GM15510 (cell line): ENCODE measurements around the gene ISL2.

Experiments used
- POLR2A ChIP-seq: IDR thresholded peaks from 3 replicates; pipeline ENCODE4 v1.6.1; 2011; ENCODE audit warnings: borderline replicate concordance; ENCODE audit not compliant: insufficient read length; ENCODE audit errors: extremely low read depth

Gene ISL2

DNA sequence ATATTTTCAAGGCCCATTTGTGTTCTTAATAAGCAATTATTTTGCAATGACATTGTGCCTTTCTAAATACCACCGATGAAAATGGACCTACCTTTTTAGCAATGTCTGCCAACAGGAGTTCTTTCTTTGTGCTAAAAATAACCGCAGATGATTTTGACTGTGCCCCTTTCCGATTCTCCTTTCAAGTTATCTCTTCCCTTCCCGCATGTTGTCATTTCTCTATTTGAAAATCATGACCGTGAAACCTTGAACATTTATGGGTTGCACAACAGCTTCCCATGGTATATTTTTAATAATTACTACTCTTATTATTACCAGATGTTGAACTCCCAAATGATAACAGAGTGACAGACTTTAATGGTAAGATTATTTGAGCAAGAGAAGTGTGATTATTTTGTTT is 15.0 kb upstream of the ISL2 start:
- TF ChIP-seq POLR2A = no peak

DNA sequence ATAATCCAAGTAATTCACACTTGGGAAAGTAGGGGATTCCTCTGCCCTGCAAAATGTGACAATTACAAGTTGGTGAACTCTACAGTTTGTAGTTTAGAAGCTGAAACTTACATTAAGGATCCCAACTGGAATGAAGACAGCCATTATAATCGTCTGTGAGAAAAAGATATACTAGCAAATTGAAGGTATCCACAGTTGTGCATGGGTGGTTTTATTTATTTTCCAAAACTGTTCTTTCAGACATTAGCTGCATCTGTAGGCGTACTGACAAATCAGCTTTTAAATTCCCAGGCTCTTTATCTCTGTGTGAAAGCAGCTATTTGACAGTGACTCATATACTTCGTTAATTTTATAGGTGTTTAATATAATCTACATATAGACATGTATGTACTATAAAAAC is 12.5 kb upstream of the ISL2 start:
- no peak for TF ChIP-seq POLR2A

DNA sequence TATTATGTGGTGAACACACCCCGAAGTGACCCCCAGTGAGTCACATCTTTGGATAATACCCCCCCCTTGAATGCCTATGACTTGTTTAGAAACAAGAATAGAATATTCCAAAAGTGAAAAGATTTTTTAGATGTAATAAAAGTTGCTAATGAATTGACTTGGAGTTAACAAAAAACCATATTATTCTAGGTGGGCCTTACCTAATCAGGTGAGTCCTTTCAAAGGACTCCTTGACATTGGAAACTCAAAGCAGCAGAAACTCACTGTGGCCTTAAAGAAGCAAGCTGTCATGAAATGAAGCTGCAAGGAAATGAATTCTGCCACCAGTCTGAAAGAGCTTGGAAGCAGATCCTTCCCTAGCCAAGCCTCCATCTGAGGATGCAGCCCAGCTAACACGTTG is 10.9 kb upstream of the ISL2 start:
- no peak for TF ChIP-seq POLR2A

DNA sequence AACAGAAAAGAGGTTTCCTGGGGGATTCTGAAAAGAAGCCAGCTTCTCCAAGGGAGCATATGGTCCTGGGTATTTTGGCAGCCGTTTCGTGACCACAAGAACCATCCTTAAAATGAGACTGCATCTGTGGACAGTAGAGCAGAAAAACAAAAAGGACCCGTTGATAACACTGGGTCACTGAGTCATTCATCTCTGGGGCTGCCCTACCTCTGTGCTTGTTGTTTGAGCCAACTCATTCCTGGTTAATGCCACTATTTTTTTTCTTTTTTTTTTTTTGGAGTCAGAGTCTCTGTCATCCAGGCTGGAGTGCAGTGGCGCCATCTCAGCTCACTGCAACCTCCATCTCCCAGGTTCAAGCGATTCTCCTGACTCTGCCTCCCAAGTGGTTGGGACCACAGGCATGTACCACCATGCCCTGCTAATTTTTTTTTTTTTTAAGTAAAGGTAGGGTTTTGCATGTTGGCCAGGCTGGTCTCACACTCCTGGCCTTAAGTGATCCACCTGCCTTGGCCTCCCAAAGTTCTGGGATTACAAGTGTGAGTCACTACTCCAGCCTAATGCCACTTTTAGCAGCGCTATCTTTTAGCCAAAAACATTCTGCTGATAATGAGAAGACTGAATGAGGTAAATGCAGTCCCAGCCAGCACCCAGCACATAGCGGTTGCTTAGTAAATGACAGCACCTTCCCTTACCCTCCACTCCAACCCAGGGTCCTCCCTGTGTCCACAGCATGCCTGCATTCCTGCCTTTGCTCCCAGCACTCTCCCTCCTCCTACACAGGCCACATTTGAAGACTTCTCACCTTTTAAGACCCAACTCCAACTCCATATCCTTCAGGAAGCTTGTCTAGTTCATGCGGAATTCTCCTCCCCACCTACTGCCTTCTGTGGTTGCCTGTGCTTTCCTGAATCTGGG is 9.1 kb upstream of the ISL2 start:
- TF ChIP-seq POLR2A = no peak

DNA sequence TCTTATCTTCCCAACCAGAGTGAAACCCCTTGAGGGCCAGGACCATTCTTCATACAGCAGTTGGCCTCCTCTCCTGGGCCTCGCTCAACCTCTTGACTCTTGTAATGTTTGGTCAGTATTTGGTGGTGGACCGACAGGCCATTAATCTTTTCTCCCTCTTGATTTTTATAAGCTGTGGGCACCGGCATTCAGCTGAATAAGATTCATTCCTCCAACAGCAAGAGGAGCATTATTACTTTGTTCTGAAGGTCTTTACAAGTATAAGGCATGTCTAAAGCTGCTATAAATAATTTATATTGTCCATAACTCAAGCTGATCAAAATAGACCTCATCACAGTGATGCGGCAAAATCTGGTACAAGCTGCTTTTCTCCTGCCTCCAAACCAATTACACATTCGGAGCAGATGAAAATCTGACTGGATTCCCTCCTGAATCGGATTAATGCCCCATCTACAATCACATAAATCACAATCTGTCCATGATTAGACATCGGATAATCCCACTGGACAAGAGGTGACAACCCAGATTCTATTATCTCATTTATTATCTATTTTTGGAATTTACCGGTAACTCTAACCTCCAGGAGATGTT is 8.4 kb upstream of the ISL2 start:
- no peak for TF ChIP-seq POLR2A

DNA sequence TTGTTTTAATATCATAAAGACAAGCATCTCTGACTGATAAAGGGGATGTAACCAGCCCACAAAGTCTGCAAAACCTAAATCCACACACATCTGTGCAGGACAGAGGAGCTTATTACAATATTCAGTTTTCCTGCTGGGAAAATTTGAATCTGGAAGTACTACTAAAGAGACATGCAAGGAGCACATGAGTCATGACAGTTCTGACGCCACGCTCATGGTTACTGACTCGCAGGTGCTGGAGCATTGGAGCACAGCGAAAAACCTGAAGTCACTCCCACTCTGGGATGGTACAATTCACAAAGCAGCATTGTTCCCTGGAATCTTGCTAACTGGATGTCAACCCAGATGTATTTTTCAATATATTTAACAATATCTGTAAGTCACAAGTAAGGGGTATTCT is 7.6 kb upstream of the ISL2 start:
- no peak for TF ChIP-seq POLR2A

DNA sequence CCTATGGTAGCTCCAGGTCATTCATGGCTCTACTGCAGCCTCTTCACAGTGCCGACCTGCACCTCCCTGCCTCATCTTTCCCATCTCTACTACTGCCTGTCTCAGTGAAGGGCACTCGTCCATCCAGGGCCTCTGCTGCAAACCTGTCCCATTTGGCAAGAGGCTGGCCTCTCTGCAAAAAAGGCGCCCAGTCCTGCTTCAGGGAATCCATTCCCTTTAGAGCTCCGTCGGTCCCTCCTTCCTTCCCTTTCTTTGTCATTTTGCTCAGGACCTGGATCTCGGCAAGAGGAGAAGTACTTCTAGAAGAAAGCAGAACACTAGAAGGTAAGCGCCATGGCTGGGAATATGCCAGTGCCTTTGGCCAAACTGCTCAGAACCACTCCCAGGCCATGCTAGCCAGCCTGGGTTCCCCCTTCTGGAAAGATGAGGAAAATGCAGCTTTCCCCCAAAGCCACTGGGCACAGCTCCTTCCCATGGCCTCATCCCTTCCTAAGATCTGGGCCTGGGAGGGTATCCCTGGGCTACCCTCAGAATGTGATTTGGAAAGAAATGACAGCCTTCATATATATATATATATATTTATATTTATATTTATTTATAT is 6.4 kb upstream of the ISL2 start:
- no peak for TF ChIP-seq POLR2A

DNA sequence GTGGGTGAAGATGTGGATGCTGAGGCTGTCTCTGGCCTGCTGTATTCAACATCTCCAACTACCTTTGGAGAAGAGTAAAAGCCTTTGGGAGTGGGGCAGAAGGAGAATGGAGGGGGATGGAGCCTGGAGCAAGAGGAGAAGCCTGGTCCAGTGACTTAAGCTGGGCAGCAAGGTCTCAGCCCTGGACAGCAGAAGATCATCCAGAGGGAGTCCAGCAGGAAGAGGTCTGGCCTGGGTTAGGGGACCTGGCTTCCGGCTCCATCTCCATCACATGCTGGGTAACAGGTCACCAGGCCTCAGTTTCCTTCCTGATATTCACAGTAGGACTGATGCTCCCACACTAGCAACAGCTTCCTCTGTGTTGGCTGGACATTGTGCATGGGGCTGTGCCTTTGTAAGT is 3.8 kb upstream of the ISL2 start:
- TF ChIP-seq POLR2A = no peak

DNA sequence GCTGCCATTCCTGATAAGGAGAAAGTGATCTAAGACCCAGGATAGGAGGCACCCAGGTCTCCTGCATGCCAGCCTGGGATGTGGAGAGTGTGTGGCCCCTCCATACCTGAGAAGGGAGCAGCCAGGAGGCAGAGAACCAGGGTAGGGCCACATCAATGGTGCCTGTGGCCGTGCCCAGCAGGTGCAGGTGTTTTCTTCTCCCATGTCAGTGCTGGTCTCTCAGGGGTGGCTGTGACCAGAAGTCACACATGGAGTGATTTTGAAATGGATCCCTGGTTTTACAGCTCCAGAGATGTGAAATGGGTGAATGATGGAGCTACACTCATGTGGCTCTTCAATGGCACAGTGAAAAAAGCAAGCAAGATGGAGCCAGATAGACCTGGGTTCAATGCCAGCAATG is 3.3 kb upstream of the ISL2 start:
- TF ChIP-seq POLR2A = no peak

DNA sequence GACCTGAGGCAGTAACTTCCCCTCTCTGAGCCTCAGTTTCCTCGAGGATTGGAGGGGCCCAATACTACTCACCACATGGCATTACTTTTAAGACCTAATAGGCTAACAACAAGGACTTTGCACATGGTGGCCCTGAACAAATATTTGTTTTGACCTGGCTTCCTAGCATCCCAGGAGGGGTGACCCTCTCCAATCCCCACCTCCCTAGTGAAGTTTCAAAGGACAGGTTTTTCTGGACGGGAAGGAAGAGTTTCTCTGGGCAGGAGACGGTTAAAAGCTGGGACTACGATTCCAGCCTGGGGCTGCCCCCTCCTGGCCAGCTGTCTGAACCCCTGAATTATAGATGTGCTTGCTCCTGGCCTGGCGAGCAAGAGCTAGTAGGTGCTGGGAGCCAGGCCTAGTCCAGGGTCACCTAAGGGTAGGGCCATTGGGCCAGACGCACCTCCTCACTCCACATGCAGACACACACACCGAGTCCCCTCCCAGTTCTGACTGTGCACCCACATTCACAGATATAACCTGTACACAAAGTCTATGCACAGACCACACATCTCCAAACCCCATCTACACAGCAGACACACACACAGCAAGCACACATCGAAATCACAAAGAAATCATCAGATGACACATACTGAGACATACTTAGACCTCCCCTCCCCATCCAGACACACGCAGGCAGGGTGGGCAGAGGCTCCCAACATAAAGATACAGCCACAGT is 2.7 kb upstream of the ISL2 start:
- TF ChIP-seq POLR2A = no peak

DNA sequence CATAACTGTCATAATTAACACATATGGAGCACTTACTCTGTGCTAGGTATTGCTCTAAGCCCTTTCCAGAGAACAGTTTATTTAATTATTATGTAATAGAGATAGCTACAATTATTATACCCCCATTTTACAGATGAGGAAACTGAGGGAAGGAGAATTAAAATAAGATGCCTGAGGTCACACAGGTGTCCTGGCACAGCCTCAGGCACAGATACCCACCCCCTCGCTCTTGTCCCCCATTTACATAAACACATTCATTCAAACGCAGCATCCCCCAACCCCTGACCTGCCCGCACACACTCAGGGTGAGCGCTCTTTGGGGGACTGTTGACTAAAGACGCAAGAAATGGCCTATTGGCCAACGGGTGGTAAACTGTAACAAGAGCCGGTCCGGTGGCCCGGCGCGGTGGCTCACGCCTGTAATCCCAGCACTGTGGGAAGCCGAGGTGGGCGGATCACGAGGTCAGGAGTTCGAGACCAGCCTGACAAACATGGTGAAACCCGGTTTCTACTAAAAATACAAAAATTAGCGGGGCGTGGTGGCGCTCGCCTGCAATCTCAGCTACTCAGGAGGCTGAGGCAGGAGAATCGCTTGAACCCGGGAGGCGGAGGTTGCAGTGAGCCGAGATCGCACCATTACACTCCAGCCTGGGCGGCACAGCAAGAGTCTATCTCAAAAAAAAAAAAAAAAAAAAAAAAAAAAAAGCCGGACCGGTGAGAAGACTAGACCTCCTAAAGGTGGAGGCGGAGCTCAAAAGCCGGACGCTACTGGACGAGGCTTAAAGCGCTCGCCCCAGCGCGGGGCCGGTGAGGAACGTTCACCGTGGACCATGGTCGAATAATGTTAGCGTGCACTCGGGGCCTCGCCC is 1.9 kb upstream of the ISL2 start:
- no peak for TF ChIP-seq POLR2A

DNA sequence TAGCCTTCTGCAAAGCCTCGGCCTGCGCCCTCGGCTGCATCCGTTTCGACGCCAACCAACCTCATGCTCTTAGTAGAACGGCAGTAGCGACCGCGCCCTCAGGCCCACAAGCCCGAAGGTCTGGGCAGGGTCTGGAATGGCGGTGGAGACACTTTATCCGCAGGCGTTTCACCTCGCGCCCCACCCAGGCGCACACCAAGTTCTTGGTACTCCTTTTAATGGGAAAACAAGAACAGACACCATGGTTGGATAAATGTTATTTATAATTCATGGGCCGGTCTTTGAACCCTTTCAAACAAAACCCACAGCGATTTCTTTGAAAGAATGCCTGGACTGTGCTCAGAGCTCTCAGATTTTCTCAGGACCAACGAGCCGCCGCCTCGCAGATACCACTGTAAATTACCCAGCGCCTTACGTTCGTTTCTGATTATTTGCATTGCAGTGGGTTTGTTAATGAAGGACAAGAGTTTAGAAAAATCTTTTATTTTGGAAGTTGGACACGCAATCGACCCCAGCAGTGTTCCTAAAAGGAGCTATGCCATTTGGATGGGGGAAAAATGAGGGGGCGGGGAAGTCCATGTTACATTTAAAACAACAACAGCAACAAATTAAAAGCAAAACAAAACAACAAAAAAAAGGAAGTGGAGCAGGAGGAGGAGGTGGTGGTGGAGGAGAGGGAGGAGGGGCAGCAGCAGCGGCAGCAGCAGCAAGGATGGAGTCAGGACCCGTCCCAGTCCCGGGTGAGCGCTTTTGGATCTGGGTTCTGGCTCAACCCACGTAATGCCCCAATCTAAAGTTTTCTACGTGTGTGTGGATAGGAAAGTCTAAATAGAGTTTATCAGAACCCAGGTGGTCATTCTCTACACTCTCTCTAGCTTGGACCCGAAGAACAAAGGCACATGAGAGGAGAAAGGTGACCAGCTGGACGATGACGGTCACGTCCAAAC is 993 bp upstream of the ISL2 start:
- TF ChIP-seq POLR2A = no peak

DNA sequence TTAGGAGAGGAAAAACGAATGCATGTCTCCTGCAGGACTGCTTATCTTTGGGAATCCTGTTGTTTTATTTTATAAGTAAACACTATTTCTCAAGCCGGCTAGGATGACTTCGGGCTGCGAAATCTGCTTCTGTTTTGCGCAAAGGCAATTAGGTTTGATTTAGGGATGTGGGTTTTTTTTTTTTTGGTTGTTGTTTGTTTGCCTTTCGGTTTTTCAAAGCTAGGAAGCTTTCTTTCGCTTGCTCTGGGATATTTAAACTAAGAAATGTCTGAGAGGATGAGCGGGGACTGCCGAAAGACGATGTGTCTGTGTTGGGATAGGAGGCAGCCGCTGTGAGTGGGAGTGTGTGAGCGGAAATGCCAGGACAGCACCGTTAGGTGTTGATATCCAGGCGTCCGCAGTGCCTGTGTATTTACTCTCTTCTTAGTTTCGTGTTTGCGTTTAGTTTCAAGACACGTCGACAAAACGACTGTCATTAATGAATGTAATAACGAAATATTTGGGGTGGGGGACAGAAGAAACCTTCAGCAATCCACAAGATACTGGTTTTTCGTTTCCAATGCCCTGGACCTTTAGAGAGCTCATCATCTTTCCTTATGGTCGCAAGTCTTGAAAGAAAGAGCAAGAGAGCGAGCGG is 604 bp downstream of the ISL2 start:
- no peak for TF ChIP-seq POLR2A
